Endodermal cell (in vitro differentiated cells): ENCODE data around the gene CYP2W1. TPM values are rescaled to one million over a fixed set of nuclear protein-coding genes. Genes with fewer than 3 reads are reported as not detected.
"Not testable (repeated sequence)": the region's sequence is repeated elsewhere in the genome, so short reads cannot be mapped to it uniquely, and the experiment has no call there.

ENCODE experiments used
- DNase-seq: peaks from one replicate; pipeline ENCODE4 v3.0.0-alpha.2; 2017
- H3K27ac ChIP-seq: 2 replicates; pipeline ENCODE4 v1.5.1; 2013; ENCODE audit warnings: mild to moderate bottlenecking, low read depth, low read length, moderate library complexity
- H3K27me3 ChIP-seq: 2 replicates; pipeline ENCODE4 v1.6.1; 2013; ENCODE audit warnings: mild to moderate bottlenecking, low read length, moderate library complexity; ENCODE audit not compliant: insufficient read depth, control insufficient read depth, poor library complexity, severe bottlenecking
- H3K36me3 ChIP-seq: 2 replicates; pipeline ENCODE4 v1.7.0; 2013; ENCODE audit warnings: mild to moderate bottlenecking, low read length, moderate library complexity; ENCODE audit not compliant: control insufficient read depth, insufficient read depth
- H3K4me1 ChIP-seq: one replicate; pipeline ENCODE4 v1.7.0; 2013; ENCODE audit warnings: low read length; ENCODE audit not compliant: control insufficient read depth, insufficient read depth
- H3K4me3 ChIP-seq: 2 replicates; pipeline ENCODE4 v1.5.1; 2013; ENCODE audit warnings: mild to moderate bottlenecking, low read length, moderate library complexity
- H3K9ac ChIP-seq: 2 replicates; pipeline ENCODE4 v1.6.1; 2013; ENCODE audit warnings: mild to moderate bottlenecking, low read length, moderate library complexity; ENCODE audit not compliant: poor library complexity, severe bottlenecking; ENCODE audit errors: extremely low read depth
- H3K9me3 ChIP-seq: 2 replicates; pipeline ENCODE4 v1.6.1; 2013; ENCODE audit warnings: mild to moderate bottlenecking, low read length, moderate library complexity; ENCODE audit not compliant: control insufficient read depth
- H3K27ac Mint-ChIP-seq: 2 replicates; pipeline ENCODE4 v1.8.0; 2020; ENCODE audit warnings: mixed read lengths
- H3K27me3 Mint-ChIP-seq: 2 replicates; pipeline ENCODE4 v1.8.0; 2021; ENCODE audit warnings: mild to moderate bottlenecking, mixed read lengths; ENCODE audit not compliant: insufficient read depth
- H3K36me3 Mint-ChIP-seq: 2 replicates; pipeline ENCODE4 v1.8.0; 2020; ENCODE audit warnings: low read depth, mixed read lengths
- H3K4me1 Mint-ChIP-seq: 2 replicates; pipeline ENCODE4 v1.8.0; 2020; ENCODE audit warnings: mixed read lengths
- H3K4me3 Mint-ChIP-seq: 2 replicates; pipeline ENCODE4 v1.8.0; 2020; ENCODE audit warnings: mild to moderate bottlenecking, moderate library complexity, mixed read lengths
- H3K9me3 Mint-ChIP-seq: 2 replicates; pipeline ENCODE4 v1.8.0; 2020; ENCODE audit warnings: mild to moderate bottlenecking, mixed read lengths
- WGBS, 2 experiments: methylation state at CpG; one replicate each; pipeline versions ENCODE4 v1.1.5 to v1.1.7; 2013; ENCODE audit warnings: missing lambda C conversion rate in 2 of 2, mixed read lengths in 1 of 2; ENCODE audit not compliant: insufficient coverage in 1 of 2, insufficient read length in 1 of 2; 5-methylcytosine and 5-hydroxymethylcytosine counted together
- total RNA-seq, 2 donors: library from RNA; stranded (reverse); fragmentation: NEBNext Ultra II Directional in 1 of 2; extraction: Animal tissue kit (Norgen Biotek cat#: 25700) in 1 of 2; gene quantifications; 2 replicates in 1 of 2; 3 replicates in 1 of 2; pipeline ENCODE4 v1.2.1, GENCODE V29; 2021
- TF ChIP-seq, protein P1 (sequence below): fragments of 200-600 bp; sonication (generic); conservative IDR thresholded peaks from 2 replicates; pipeline ENCODE4 v1.5.0; 2021; ENCODE audit warnings: antibody characterized with exemption, mild to moderate bottlenecking

Gene CYP2W1
- total RNA-seq, 2 donors from 2014 or later, result not detected

DNA sequence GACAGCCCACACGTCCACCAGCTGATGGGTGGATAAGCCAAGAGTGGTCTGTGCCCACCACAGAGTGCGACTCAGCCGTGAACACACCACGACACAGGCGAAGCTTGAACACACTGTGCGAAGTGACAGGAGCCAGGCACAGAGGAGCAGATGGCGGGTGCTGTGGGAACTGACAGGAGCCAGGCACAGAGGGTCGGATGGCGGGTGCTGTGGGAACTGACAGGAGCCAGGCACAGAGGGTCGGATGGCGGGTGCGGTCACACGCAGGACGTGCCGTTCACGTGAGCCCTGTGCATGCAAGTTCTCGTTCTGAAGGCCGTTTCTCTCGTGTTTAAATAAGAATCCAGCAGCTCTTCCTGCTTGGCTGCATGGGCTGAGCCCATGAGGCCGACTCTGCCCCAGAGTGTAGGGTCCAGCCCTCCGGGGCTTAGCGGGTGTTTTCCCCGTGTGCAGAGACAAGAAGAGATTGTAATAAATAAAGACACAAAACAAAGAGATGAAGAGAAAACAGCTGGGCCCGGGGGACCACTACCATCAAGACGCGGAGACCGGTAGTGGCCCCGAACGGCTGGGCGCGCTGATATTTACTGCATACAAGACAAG, 22.6 kb upstream of the CYP2W1 start:
- Mint-ChIP-seq H3K4me3 (no peak overlapping the region), H3K27me3 (peaks cover 6% of the 10 kb centered on the region), H3K9me3 (peaks cover 1% of the 10 kb centered on the region), H3K27ac (no peak overlapping the region), H3K36me3 (no peaks in the 10 kb centered on the region), H3K4me1 (no peaks in the 10 kb centered on the region)
- no peak overlapping the region for H3K9ac ChIP-seq
- TF ChIP-seq, protein P1, sequence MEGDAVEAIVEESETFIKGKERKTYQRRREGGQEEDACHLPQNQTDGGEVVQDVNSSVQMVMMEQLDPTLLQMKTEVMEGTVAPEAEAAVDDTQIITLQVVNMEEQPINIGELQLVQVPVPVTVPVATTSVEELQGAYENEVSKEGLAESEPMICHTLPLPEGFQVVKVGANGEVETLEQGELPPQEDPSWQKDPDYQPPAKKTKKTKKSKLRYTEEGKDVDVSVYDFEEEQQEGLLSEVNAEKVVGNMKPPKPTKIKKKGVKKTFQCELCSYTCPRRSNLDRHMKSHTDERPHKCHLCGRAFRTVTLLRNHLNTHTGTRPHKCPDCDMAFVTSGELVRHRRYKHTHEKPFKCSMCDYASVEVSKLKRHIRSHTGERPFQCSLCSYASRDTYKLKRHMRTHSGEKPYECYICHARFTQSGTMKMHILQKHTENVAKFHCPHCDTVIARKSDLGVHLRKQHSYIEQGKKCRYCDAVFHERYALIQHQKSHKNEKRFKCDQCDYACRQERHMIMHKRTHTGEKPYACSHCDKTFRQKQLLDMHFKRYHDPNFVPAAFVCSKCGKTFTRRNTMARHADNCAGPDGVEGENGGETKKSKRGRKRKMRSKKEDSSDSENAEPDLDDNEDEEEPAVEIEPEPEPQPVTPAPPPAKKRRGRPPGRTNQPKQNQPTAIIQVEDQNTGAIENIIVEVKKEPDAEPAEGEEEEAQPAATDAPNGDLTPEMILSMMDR, result no peak
- WGBS, 2 experiments, result 93 to 95% methylated on average over 25 to 31 of the region's 31 CpGs
- no peak for DNase-seq
- H3K4me1 ChIP-seq, result no peaks in the 10 kb centered on the region
- no peak overlapping the region for H3K27ac ChIP-seq
- peaks cover 8% of the 10 kb centered on the region for H3K27me3 ChIP-seq
- H3K36me3 ChIP-seq, result no peaks in the 10 kb centered on the region
- no peak overlapping the region for H3K4me3 ChIP-seq
- H3K9me3 ChIP-seq, result no peaks in the 10 kb centered on the region

DNA sequence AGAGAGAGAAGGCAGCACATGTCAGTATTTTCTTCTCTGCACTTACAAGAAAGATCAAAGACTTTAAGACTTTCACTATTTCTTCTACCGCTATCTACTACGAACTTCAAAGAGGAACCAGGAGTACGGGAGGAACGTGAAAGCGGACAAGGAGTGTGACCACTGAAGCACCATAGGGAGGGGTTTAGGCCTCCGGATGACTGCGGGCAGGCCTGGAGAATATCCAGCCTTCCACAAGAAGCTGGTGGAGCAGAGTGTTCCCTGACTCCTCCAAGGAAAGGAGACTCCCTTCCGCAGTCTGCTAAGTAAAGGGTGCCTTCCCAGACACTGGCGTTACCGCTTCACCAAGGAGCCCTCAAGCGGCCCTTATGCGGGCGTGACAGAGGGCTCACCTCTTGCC, 22.0 kb upstream of the CYP2W1 start:
- H3K4me3 Mint-ChIP-seq, H3K9me3 Mint-ChIP-seq, H3K27ac ChIP-seq, H3K4me1 ChIP-seq, H3K9me3 ChIP-seq, DNase-seq, H3K9ac ChIP-seq, H3K4me1 Mint-ChIP-seq, H3K27me3 Mint-ChIP-seq, H3K27me3 ChIP-seq, H3K4me3 ChIP-seq, H3K36me3 Mint-ChIP-seq, H3K27ac Mint-ChIP-seq, H3K36me3 ChIP-seq: not testable (repeated sequence)
- 80 to 89% methylated on average over 4 to 12 of the region's 13 CpGs for WGBS, 2 experiments

DNA sequence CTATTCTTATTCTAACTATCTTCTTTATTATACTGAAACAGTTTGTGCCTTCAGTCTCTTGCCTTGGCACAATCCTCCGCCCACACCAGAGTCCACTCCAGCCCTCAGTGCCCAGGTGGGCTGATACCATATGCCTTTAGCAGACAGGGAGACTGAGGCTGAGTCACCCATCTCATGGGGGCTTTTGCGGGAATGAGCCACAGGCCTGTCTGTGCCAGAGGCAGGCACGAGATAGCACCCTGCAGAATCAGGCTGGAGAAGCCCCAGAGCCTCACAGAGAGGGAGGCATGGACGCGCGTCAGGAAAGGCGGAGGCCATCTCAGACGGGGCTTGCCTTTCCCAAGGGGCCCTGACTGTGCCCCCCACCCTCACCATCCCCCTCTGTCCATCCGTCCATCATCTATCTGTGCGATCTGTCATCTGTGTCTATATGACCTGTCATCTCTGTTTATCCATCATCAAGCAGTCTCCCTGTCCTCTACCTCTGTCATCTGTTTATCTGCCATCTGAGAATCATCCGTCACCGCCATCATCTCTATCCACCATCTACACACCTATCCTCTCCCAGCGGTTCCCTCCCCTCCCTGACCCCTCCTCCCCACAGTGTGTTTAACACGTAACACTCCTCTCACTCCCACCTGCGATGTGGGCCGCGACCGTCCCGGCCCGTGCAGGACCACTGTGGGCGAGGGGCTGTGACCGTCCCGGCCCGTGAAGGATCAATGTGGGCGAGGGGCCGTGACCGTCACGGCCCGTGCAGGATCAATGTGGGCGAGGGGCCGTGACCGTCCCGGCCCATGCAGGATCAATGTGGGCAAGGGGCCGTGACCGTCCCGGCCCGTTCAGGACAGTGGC, 21.2 kb upstream of the CYP2W1 start:
- no peaks in the 10 kb centered on the region for H3K4me1 Mint-ChIP-seq
- Histone ChIP-seq H3K9ac (no peak overlapping the region), H3K9me3 (no peaks in the 10 kb centered on the region), H3K4me3 (no peak overlapping the region), H3K36me3 (peaks cover 2% of the 10 kb centered on the region), H3K27me3 (no peaks in the 10 kb centered on the region), H3K27ac (no peak overlapping the region), H3K4me1 (no peaks in the 10 kb centered on the region)
- TF ChIP-seq, protein P1, result no peak
- no peak for DNase-seq
- no peaks in the 10 kb centered on the region for H3K27me3 Mint-ChIP-seq
- no peak overlapping the region for H3K27ac Mint-ChIP-seq
- peaks cover 1% of the 10 kb centered on the region for H3K9me3 Mint-ChIP-seq
- H3K4me3 Mint-ChIP-seq, result no peak overlapping the region
- 92% methylated on average over 9 to 37 of the region's 37 CpGs for WGBS, 2 experiments
- H3K36me3 Mint-ChIP-seq, result no peaks in the 10 kb centered on the region
